GM12878 (cell line): ENCODE measurements around the gene CD248.

ENCODE experiments used
- DPF2 ChIP-seq: fragments of 450-650 bp; IDR thresholded peaks from 2 replicates; pipeline ENCODE4 v1.6.1; 2017; ENCODE audit warnings: mild to moderate bottlenecking
- NFIC ChIP-seq: IDR thresholded peaks from 2 replicates; pipeline ENCODE4 v1.6.1; 2012; ENCODE audit warnings: low read depth, mild to moderate bottlenecking, inconsistent platforms, low read length, moderate library complexity
- POLR2A ChIP-seq: IDR thresholded peaks from 2 replicates; pipeline ENCODE4 v1.6.1; 2011; ENCODE audit warnings: low read depth, mild to moderate bottlenecking, low read length
- SMAD1 ChIP-seq: fragments of 450-650 bp; IDR thresholded peaks from 2 replicates; pipeline ENCODE4 v1.6.1; 2018; ENCODE audit warnings: mild to moderate bottlenecking, low read depth; ENCODE audit not compliant: partially characterized antibody
- TF ChIP-seq, protein P1 (sequence below), 3 experiments: IDR thresholded peaks in 2 of 3; conservative IDR thresholded peaks in 1 of 3; 2 replicates each; pipeline ENCODE4 v1.5.1; 2011; ENCODE audit warnings: low read depth in 3 of 3, low read length in 3 of 3, mild to moderate bottlenecking in 3 of 3, control low read depth in 2 of 3, moderate library complexity in 2 of 3, inconsistent platforms in 1 of 3, mixed read lengths in 1 of 3; ENCODE audit not compliant: control insufficient read depth in 2 of 3, insufficient read depth in 1 of 3; ENCODE audit errors: extremely low read depth in 1 of 3

DNA sequence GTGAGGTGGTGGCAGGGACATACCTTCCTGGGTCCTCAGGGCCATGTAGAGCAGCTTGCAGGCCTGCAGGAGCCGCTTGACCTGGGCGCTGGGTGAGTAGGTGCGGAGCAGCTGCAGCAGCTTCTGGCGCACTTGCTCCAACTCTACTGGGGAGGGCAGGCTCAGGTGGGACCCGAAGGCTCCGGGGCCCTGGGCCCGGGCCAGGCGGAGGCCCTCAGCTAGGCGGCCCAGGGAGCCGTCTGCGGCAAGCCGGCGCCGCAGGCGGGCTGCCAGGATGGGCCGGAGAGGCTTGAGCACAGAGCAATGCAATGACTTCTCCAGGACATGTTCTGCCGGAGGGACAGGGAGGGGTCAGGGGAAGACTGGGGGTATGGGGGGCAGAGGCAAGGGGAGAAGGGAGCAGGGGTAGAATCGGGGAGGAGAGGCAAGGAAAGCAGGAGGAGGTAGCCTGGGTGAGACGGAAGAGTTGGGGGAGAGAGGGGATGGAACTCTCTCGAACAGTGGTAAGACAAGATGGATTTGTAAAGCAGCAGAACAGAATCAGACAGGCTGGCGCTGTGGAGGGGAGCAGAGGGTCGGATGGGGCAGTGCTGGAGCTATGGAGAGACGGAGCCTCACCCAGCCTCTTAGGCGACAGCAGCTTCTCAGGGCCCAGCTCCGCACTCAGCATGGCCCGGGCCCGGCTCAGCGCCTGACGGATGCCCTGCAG is 17.2 kb upstream of the CD248 start:
- TF ChIP-seq DPF2: no peak
- TF ChIP-seq, protein P1, sequence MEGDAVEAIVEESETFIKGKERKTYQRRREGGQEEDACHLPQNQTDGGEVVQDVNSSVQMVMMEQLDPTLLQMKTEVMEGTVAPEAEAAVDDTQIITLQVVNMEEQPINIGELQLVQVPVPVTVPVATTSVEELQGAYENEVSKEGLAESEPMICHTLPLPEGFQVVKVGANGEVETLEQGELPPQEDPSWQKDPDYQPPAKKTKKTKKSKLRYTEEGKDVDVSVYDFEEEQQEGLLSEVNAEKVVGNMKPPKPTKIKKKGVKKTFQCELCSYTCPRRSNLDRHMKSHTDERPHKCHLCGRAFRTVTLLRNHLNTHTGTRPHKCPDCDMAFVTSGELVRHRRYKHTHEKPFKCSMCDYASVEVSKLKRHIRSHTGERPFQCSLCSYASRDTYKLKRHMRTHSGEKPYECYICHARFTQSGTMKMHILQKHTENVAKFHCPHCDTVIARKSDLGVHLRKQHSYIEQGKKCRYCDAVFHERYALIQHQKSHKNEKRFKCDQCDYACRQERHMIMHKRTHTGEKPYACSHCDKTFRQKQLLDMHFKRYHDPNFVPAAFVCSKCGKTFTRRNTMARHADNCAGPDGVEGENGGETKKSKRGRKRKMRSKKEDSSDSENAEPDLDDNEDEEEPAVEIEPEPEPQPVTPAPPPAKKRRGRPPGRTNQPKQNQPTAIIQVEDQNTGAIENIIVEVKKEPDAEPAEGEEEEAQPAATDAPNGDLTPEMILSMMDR (IDR thresholded peaks at IDR 0.05 in 2 of 3, conservative IDR thresholded peaks at IDR 0.05 in 1 of 3; ENCODE audit: control insufficient read depth in 2 of 3, extremely low read depth in 1 of 3, insufficient read depth in 1 of 3, low read depth in 3 of 3, low read length in 3 of 3): no peak
- TF ChIP-seq SMAD1: no peak
- TF ChIP-seq NFIC: no peak
- TF ChIP-seq POLR2A: no peak
